Neural progenitor cell (in vitro differentiated cells): ENCODE results near the gene TNFSF10.

Experiments used
- CTCF ChIP-seq: fragments of 200-600 bp; sonication (generic); IDR thresholded peaks from 2 replicates; pipeline ENCODE4 v1.5.1; 2017; ENCODE audit warnings: antibody characterized with exemption, mild to moderate bottlenecking
- EZH2 ChIP-seq: fragments of 200-600 bp; sonication (generic); IDR thresholded peaks from 2 replicates; pipeline ENCODE4 v1.6.1; 2017; ENCODE audit warnings: antibody characterized with exemption, mild to moderate bottlenecking, moderate library complexity

DNA sequence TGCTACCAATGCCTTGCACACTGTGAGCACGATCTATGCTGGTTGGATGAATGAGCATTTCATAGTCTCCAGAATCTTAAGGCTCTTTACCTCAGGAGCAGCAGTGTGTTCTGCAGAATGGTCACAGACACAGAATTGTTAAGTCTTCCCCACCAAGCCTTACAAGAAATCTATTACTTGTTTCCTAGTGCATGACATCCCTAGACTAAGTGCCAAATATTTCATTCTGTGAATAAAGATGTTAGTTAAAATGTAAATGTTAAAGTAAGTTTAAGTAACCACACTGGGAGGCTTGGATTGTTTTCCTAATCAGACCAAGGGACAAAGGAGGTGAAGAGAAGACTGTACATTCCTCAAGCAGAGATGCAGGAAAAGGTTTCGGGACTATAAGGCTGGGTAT is 4.1 kb upstream of the TNFSF10 start:
- TF ChIP-seq CTCF (no peak), EZH2 (no peak)
